GM18867 (cell line): ENCODE measurements around the gene NBPF12.
"Not testable (repeated sequence)": the region's sequence is repeated elsewhere in the genome, so short reads cannot be mapped to it uniquely, and the experiment has no call there.

Experiments used
- ATAC-seq: cut with Tn5 transposase; IDR thresholded peaks from one replicate; pipeline ENCODE4 v1.9.1; 2021; ENCODE audit warnings: mild to moderate bottlenecking, moderate library complexity; ENCODE audit not compliant: unreplicated experiment

NBPF12 gene

DNA sequence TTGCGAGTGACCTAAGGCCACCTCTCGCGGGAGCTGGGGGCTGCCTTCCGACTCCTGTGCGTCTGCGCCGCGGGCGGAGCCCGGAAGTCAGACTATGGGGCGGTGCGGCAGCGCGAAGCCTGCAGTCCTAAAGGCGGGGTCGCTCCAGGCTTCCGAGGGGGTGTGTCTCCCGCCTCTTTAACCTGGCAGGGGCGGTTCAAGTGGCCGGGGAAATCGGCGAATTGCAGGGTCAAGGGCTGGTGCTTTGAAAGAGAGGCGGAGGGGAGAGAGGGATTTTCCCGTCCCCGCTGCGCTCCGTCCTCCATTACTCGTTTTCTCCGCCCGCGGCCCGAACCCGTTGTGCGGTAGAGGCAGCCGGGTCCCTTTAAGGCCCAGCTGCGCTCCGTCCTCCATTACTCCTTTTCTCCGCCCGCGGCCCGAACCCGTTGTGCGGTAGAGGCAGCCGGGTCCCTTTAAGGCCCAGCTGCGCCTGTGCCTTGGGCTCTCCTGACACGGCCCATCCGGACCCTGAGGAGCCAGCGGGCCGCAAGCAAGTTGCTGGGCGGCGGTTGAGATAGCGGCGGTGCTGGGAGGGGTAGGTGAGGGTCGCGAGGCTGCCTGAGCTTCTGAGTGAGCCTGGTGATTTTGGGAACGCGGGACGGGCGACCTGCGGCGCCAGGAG lies at the start of gene NBPF12:
Gene NBPF12, plus strand, starts transcription at position 83 of the 661 bp plus-strand sequence. CDS start 21,820 bp downstream, outside the sequence.
- ATAC-seq: peak; percentile 78

DNA sequence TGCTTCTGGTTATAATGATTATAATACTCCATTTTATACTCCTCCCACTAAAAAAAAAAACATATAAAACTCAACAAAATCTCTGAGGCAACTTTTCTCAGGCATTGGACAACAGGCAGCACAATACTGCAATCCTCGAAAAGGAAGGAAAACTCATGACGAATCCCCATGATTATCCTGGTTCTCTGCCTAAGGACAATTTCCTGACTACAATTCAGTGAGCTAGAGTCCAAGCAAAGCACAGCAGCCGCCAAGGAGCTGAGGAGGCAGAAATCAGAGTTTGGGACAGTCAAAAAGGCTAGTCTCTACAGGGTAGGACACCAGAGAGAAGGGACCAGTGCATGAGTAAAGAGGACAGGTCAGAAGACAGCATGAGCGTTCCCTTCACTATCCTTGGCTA lies 46.8 kb upstream of the NBPF12 start:
- not testable (repeated sequence) for ATAC-seq

DNA sequence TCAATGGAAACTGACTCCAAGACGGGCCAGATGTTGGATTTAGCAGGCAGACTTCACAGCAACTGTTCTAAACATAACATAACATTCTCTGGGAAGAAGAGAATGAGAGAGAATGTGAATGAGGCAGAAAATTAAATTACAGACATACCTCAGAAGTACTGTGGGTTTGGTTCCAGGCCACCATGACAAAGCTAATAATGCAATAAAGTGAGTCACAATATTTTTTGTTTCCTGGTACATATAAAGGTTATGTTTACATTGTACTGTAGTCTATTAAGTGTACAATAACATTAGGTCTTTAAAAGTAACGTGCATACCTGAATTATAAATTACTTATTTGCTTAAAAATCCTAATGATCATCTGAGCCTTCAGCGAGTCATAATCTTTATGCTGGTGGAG lies 45.8 kb upstream of the NBPF12 start:
- not testable (repeated sequence) for ATAC-seq

GRCh38 chr1:146907565-146908261 lies 30.4 kb upstream of the NBPF12 start:
- not testable (repeated sequence) for ATAC-seq

DNA sequence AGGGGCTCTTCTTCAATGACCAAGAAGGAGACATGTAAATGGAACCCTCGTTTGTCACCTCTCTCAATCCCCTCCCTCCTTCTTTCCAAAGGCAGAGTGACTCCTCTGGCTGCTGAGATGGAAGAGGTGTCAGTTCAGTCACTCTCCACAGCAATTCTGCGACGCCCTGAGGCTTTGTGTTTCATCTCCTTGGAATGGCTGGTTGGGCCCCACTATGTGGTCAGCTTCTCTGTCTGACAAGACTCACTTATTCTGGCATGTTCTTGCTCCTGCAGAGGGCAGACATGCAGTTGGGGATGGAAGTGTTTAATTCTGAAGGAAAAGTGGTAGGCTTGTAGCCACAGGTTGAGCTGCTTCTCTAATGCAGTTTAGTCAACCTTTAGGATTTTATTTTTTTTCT lies 25.1 kb upstream of the NBPF12 start:
- not testable (repeated sequence) for ATAC-seq

DNA sequence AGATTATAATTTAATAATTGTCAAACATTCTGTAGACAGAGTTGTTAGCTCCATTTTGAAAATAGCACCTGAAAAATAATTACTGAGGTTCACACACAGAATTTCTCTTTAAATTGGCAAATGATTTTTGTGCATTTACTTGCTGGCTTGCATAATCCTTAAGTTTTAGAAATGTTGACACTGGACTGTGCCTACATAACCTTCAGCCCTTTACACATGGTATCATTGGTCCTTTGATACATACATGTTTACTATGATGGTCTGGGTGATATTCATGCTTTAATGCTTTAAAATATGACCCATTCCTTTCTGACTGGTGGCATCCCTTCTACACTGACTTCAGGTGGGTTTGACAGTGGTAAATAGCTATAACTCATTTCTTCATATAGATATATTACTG lies 17.3 kb upstream of the NBPF12 start:
- not testable (repeated sequence) for ATAC-seq

GRCh38 chr1:146922614-146923013 lies 15.5 kb upstream of the NBPF12 start:
- ATAC-seq: not testable (repeated sequence)

DNA sequence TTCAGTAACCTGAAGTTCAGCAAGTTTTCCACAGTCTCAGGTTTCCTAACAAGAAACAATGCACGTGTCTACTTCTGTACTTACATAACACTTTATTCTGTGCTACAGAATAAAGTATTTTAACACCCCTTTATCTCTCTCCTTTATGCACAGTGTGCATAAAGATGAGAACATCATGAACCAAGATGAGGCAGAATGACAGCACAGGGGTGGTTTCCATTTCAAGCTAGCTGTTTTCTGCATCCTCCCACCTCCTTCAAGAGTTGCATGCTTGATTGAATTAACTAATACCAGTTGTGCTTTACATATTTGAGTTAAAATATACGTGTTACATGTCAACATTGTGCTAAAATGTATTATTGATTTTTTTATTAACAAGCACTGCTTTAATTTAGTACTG lies 14.0 kb upstream of the NBPF12 start:
- ATAC-seq: not testable (repeated sequence)

DNA sequence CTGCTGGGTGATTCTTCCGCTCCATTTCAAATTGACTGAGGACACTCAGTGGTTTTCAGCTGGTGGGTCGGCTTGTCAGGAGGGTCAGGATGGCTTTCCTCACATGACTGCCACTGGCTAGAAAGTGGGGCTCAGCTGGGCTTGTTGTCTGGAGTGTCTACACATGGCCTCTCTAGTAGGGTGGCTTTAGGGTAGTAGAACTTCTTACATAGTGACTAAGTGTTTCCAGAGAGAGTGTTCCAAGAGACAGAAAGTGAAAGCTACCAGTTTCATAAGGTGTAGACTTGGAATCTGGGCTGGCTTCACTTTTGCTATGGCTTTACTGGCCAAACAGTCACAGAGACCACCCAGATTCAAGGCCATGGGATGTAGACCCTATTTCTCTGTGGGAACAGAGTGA lies 11.7 kb upstream of the NBPF12 start:
- not testable (repeated sequence) for ATAC-seq

DNA sequence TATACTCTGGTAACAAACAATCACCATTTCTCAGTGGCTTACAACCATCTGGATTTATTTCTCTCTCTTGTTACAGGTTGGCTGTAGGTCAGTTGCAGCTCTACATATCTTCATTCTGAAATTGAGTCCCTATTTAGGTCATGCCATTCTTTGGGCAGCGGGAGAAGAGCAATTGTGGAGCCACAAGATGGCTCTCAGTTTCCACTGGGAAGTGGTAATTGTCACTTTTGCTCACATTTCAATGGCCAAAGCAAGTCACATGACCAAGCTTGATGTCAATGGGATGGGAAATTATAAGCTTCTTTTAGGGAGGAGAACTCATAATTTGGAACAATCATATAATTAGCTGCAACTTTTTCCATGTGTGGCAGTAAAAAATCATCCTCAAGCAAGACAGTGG lies 7.9 kb upstream of the NBPF12 start:
- ATAC-seq: not testable (repeated sequence)

GRCh38 chr1:146934390-146935223 lies 3.5 kb upstream of the NBPF12 start:
- ATAC-seq: peak; percentile 42

DNA sequence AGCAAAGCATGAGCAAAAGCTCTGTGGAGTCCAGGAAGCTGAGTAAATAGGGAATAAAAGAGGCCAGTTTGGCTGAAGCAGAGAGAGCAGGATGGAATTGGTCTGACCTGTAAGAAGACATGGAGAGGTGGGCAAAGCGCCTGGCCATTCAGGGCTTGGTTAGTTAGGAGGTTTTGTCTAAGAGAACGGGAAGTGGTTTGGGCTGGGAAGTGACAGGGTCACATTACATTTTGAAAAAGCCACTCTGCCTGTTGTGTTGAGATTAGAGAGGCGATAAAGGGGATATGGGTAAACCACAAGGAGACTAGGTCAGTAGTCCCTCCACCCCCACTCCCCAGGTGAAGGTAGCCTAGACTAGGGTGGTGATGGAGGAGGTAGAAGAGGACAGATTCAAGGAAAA lies 662 bp upstream of the NBPF12 start:
- not testable (repeated sequence) for ATAC-seq

- peak; percentile 27 for ATAC-seq
These were observed 1.0 kb downstream of the NBPF12 start for GRCh38 chr1:146938927-146939786.

DNA sequence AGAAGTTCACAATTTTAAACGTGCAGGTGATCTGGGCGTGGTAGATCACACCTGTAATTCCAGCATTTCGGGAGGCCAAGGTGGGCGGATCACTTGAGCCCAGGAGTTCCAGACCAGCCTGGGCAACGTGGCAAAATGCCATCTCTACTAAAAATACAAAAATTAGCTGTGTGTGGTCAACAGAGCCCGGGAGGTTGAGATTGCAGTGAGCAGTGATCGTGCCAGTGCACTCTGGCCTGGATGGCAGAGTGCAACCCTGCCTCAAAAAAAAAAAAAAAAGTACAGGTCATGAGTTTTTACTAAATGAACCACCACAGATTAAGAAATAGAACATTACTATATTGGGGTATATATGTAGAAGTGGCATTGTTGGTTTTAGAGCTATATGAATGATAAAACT lies 2.2 kb downstream of the NBPF12 start:
- ATAC-seq: not testable (repeated sequence)

DNA sequence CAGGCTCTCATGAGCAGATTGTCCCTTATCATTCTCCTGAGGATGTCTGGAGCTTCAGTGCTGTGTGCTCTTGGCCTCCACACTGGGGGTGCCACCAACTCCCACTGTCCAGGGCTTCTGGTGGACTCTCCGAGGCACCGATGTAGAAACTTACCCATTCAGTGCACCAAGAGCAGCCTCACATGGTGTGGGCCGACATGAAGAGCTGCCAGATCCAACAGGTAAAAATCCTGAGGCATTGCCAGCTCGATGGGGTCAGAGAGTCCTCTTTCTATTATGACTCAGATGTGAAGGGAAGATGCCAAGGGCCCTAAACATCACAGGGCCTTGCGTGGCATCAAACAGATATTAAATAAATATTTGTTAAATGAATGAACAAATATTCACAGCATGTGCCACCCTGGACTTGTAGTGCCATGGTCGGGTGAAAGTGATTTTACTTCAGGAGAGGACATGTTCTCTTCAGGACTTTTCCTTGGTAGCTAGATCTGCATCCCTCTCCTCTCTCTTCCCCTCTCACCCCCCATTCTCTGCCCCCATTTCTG lies 5.3 kb downstream of the NBPF12 start:
- ATAC-seq: not testable (repeated sequence)

DNA sequence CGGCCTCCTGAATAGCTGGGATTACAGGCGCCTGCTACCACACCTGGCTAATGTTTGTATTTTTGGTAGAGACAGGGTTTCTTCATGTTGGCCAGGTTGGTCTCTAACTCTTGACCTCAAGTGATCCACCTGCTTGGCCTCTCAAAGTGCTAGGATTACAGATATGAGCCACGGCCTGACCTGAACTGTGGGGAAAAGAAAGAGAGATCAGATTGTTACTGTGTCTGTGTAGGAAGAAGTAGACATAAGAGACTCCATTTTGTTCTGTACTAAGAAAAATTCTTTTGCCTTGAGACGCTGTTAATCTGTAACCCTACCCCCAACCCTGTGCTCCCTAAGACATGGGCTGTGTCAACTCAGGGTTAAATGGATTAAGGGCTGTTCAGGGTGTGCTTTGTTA lies 10.0 kb downstream of the NBPF12 start:
- not testable (repeated sequence) for ATAC-seq

DNA sequence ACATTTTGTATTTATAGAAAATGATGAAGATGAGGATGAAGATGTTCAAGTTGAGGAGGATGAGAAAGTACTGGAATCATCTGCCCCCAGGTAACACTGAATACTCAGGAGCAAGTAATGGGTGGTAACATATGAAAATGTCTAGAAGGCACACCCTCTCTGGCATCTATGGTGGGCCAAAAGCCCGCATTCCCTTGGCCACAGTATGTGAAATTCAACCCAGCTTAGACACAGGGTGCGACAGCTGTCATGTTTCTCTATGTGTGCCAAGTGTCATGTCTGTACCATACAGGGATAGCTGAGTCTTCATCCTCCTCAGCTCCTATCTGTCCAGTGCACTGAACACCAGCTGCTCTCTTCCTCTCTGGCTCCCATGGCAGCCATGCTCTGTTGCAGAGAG lies 26.2 kb downstream of the NBPF12 start:
- not testable (repeated sequence) for ATAC-seq

- not testable (repeated sequence) for ATAC-seq
These were observed 28.2 kb downstream of the NBPF12 start for GRCh38 chr1:146966351-146966750.

DNA sequence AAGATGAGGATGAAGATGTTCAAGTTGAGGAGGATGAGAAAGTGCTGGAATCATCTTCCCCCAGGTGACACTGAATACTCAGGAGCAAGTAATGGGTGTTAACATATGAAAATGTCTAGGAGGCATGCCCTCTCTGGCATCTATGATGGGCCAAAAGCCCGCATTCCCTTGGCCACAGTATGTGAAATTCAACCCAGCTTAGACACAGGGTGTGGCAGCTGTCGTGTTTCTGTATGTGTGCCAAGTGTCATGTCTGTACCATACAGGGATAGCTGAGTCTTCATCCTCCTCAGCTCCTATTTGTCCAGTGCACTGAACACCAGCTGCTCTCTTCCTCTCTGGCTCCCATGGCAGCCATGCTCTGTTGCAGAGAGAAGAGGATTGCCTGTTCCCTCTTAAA lies 32.5 kb downstream of the NBPF12 start:
- ATAC-seq: not testable (repeated sequence)

DNA sequence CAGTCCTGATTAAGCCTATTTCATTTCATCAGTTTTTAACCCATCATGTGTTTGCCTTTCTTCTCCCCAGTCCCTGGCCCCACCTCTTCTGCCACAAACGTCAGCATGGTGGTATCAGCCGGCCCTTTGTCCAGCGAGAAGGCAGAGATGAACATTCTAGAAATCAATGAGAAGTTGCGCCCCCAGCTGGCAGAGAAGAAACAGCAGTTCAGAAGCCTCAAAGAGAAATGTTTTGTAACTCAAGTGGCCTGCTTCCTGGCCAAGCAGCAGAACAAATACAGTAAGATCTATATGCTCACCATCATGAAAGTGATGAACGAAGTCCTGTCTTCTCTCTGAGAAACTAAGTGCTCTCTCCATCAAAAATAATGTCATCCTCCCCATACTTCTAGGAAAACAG lies 34.6 kb downstream of the NBPF12 start:
- not testable (repeated sequence) for ATAC-seq
